Natural killer cell (primary cell): ENCODE data around the gene BIN1. TPM values are rescaled to one million over a fixed set of nuclear protein-coding genes. Genes with fewer than 3 reads are reported as not detected.

Experiments
- ATAC-seq, 3 donors: fragments of 150-1000 bp in 2 of 3; fragments of 200-7000 bp in 1 of 3; cut with Tn5 transposase; 1 replicate in 1 of 3; 2 replicates in 2 of 3; pipeline ENCODE4 v1.10.0; 2021; ENCODE audit warnings: mild to moderate bottlenecking in 2 of 3, moderate library complexity in 2 of 3
- DNase-seq, 2 donors: peaks; one replicate each; pipeline versions ENCODE4 v3.0.0 to v3.0.0-alpha.2; 2013 to 2021; ENCODE audit warnings: mixed read lengths in 1 of 2
- H3K27ac ChIP-seq: one replicate; pipeline ENCODE4 v1.5.1; 2013; ENCODE audit warnings: mild to moderate bottlenecking, low read length
- H3K27me3 ChIP-seq: one replicate; pipeline ENCODE4 v1.6.1; 2013; ENCODE audit warnings: low read length; ENCODE audit not compliant: control insufficient read depth, insufficient read depth
- H3K36me3 ChIP-seq: one replicate; pipeline ENCODE4 v1.6.1; 2013; ENCODE audit warnings: low read length; ENCODE audit not compliant: control insufficient read depth, insufficient read depth
- H3K4me1 ChIP-seq: one replicate; pipeline ENCODE4 v1.6.1; 2013; ENCODE audit warnings: low read length; ENCODE audit not compliant: control insufficient read depth, insufficient read depth
- H3K4me3 ChIP-seq: one replicate; pipeline ENCODE4 v1.5.1; 2013; ENCODE audit warnings: low read length
- H3K9me3 ChIP-seq: one replicate; pipeline ENCODE4 v1.6.1; 2013; ENCODE audit warnings: low read length; ENCODE audit not compliant: control insufficient read depth, insufficient read depth
- H3K27ac Mint-ChIP-seq, 2 donors: one replicate each; pipeline ENCODE4 v1.8.0; 2022; ENCODE audit warnings: mild to moderate bottlenecking in 2 of 2, mixed read lengths in 2 of 2, moderate library complexity in 1 of 2
- H3K27me3 Mint-ChIP-seq, 2 donors: one replicate each; pipeline ENCODE4 v1.8.0; 2022; ENCODE audit warnings: low read depth in 2 of 2, mixed read lengths in 2 of 2
- H3K36me3 Mint-ChIP-seq: one replicate; pipeline ENCODE4 v1.8.0; 2022; ENCODE audit warnings: mixed read lengths
- H3K4me1 Mint-ChIP-seq, 2 donors: one replicate each; pipeline ENCODE4 v1.8.0; 2022; ENCODE audit warnings: mixed read lengths in 2 of 2
- H3K4me3 Mint-ChIP-seq: one replicate; pipeline ENCODE4 v1.8.0; 2022; ENCODE audit warnings: mild to moderate bottlenecking, moderate library complexity, mixed read lengths
- H3K9me3 Mint-ChIP-seq, 2 donors: one replicate each; pipeline ENCODE4 v1.8.0; 2022; ENCODE audit warnings: mixed read lengths in 2 of 2
- CTCF ChIP-seq: fragments of 200-600 bp; IDR thresholded peaks from one replicate; pipeline ENCODE4 v1.8.0; 2022; ENCODE audit warnings: antibody characterized with exemption
- WGBS: methylation state at CpG from one replicate; pipeline ENCODE4 v1.1.7; 2013; ENCODE audit warnings: missing lambda C conversion rate; ENCODE audit not compliant: insufficient coverage; 5-methylcytosine and 5-hydroxymethylcytosine counted together
- intact Hi-C: fragments of 100-400 bp; cut with micrococcal nuclease; formaldehyde crosslinking; loops from one replicate; pipeline ENCODE4 v1.14.2; 2022
- total RNA-seq, 4 donors: library from RNA; stranded (reverse); fragments of 120-200 nt in 1 of 4; gene quantifications; one replicate each; pipeline versions ENCODE4 v1.2.3 to v1.2.4, GENCODE V29; 2013 to 2022

BIN1 gene
- total RNA-seq, 3 donors from 2014 or later (not counting 1 experiment from before 2014, with no cell fraction given) = 73.5 to 131 (median 107) TPM

DNA sequence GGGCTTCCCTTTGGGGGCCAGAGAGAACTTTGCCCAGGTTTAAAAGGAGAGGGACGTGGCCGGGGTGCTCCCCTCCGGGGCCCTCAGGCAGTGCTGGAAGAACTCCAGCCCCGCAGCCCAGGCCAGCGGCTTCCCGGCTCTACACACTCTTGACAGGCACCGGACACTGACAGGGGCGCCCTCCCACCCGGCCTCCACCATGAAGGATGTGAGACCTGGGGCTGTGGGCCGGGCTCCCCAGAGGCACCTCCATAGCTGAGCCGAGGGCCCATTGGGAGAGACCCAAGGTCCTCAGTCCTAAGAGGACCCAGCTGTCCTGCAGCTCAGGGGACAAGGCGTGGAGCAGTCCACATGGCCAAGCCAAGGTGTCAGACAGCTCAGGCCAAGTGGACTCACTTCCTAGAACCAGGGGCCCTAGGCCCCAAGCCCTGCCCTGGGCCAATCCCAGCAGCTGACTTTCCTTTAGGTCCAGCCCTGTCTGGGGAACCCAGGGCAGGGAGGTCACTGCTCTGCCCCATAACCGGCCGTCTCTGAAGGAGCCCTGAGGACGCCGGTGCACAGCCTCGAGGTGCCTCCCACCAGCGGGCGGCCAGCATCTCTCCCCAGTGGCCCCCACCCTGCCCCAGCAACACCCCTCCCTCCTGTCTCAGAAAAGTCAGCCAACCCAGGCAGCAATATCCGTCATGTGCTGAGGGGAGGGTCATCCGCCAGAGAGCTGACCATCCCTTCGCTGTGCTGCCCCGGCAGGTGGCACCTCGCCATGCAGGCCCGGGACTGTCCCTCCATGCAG is 51.8 kb downstream of the BIN1 start:
- peaks cover 47% of the 10 kb centered on the region for H3K36me3 ChIP-seq
- Mint-ChIP-seq H3K27me3 (no peaks in the 10 kb centered on the region), H3K9me3 (no peaks in the 10 kb centered on the region), H3K4me3 (no peak overlapping the region), H3K4me1 (peaks cover 11 to 14% of the 10 kb centered on the region in 2 donors), H3K36me3 (no peaks in the 10 kb centered on the region), H3K27ac (no peak overlapping the region)
- peaks cover 25% of the 10 kb centered on the region for H3K4me1 ChIP-seq
- H3K4me3 ChIP-seq = no peak overlapping the region
- DNase-seq (no peak), ATAC-seq (no peak)
- no peak overlapping the region for H3K27ac ChIP-seq
- no peak for TF ChIP-seq CTCF
- no peaks in the 10 kb centered on the region for H3K27me3 ChIP-seq
- intact Hi-C loops = no loop called here
- H3K9me3 ChIP-seq = no peaks in the 10 kb centered on the region
- WGBS = 95% methylated on average over 25 of the region's 25 CpGs

- Mint-ChIP-seq H3K27me3 (no peaks in the 10 kb centered on the region), H3K9me3 (no peaks in the 10 kb centered on the region), H3K27ac (no peak overlapping the region), H3K4me1 (peaks cover 11 to 20% of the 10 kb centered on the region in 2 donors), H3K36me3 (no peaks in the 10 kb centered on the region), H3K4me3 (no peak overlapping the region)
- peaks cover 43% of the 10 kb centered on the region for H3K36me3 ChIP-seq
- ATAC-seq (no peak), DNase-seq (no peak)
- no peaks in the 10 kb centered on the region for H3K27me3 ChIP-seq
- peaks cover 29% of the 10 kb centered on the region for H3K4me1 ChIP-seq
- no peaks in the 10 kb centered on the region for H3K9me3 ChIP-seq
- 94% methylated on average over 7 of the region's 7 CpGs for whole genome bisulfite sequencing
- no peak for TF ChIP-seq CTCF
- H3K27ac ChIP-seq = no peak overlapping the region
- intact Hi-C loops = no loop called here
- no peak overlapping the region for H3K4me3 ChIP-seq
Observed at GRCh38 chr2:127054604-127054930, 52.4 kb downstream of the BIN1 start.

GRCh38 chr2:127053731-127054603 is 53.0 kb downstream of the BIN1 start:
- Mint-ChIP-seq H3K4me3 (no peak overlapping the region), H3K27me3 (no peaks in the 10 kb centered on the region), H3K4me1 (peaks cover 11 to 22% of the 10 kb centered on the region in 2 donors), H3K27ac (no peak overlapping the region), H3K36me3 (no peaks in the 10 kb centered on the region), H3K9me3 (no peaks in the 10 kb centered on the region)
- WGBS = 94% methylated on average over 33 of the region's 33 CpGs
- no peak for TF ChIP-seq CTCF
- DNase-seq (no peak), ATAC-seq (no peak)
- no peaks in the 10 kb centered on the region for H3K27me3 ChIP-seq
- H3K36me3 ChIP-seq = peaks cover 39% of the 10 kb centered on the region
- no peak overlapping the region for H3K27ac ChIP-seq
- H3K4me1 ChIP-seq = peaks cover 29% of the 10 kb centered on the region
- no peak overlapping the region for H3K4me3 ChIP-seq
- intact Hi-C loops = no loop called here
- H3K9me3 ChIP-seq = no peaks in the 10 kb centered on the region
